Naive thymus-derived CD4-positive, alpha-beta T cell (primary cell): ENCODE data around the gene KIAA1671. TPM values are rescaled to one million over a fixed set of nuclear protein-coding genes. Genes with fewer than 3 reads are reported as not detected.

Experiments used
- ATAC-seq: fragments of 150-1000 bp; cut with Tn5 transposase; 2 replicates; pipeline ENCODE4 v1.10.0; 2021; ENCODE audit warnings: mild to moderate bottlenecking, moderate library complexity
- CTCF ChIA-PET: fragments of 350-600 bp; sonication (Branson Sonifier 250); formaldehyde crosslinking; loops from one replicate; lab custom pipeline; 2021; ENCODE audit warnings: antibody characterized with exemption; lab: Charles Lee
- POLR2A ChIA-PET: fragments of 350-600 bp; sonication (Branson Sonifier 250); formaldehyde crosslinking; loops from one replicate; lab custom pipeline; 2021; ENCODE audit warnings: antibody characterized with exemption, inconsistent platforms; lab: Charles Lee
- DNase-seq, 9 donors: peaks; one replicate each; pipeline versions ENCODE4 v3.0.0 to v3.0.0-alpha.2; 2020 to 2022; ENCODE audit warnings: mixed read lengths in 1 of 9
- H3K27ac ChIP-seq: one replicate; pipeline ENCODE4 v1.7.0; 2013; ENCODE audit warnings: mild to moderate bottlenecking, low read depth, low read length, moderate library complexity
- H3K27me3 ChIP-seq, 2 donors: one replicate each; pipeline ENCODE4 v1.7.0; 2013; ENCODE audit warnings: low read length in 2 of 2, mild to moderate bottlenecking in 2 of 2, moderate library complexity in 2 of 2; ENCODE audit not compliant: control insufficient read depth in 2 of 2, insufficient read depth in 2 of 2
- H3K36me3 ChIP-seq, 3 experiments: 1 replicate in 2 of 3; 2 replicates in 1 of 3; pipeline ENCODE4 v1.7.0; 2013; ENCODE audit warnings: low read length in 3 of 3, mild to moderate bottlenecking in 3 of 3, moderate library complexity in 1 of 3; ENCODE audit not compliant: insufficient read depth in 3 of 3, control insufficient read depth in 2 of 3
- H3K4me1 ChIP-seq, 2 donors: one replicate each; pipeline ENCODE4 v1.7.0; 2013; ENCODE audit warnings: low read length in 2 of 2, mild to moderate bottlenecking in 2 of 2, moderate library complexity in 1 of 2; ENCODE audit not compliant: control insufficient read depth in 2 of 2, insufficient read depth in 2 of 2
- H3K4me3 ChIP-seq: 2 replicates; pipeline ENCODE4 v1.7.0; 2013; ENCODE audit warnings: mild to moderate bottlenecking, low read length
- H3K9me3 ChIP-seq, 3 experiments: 1 replicate in 2 of 3; 2 replicates in 1 of 3; pipeline ENCODE4 v1.7.0; 2013; ENCODE audit warnings: low read length in 3 of 3; ENCODE audit not compliant: control insufficient read depth in 2 of 3
- H3K27ac Mint-ChIP-seq, 9 donors: one replicate each; pipeline ENCODE4 v1.8.0; 2020 to 2022; ENCODE audit warnings: mixed read lengths in 9 of 9, mild to moderate bottlenecking in 8 of 9, moderate library complexity in 5 of 9, inconsistent platforms in 2 of 9
- H3K27me3 Mint-ChIP-seq, 5 donors: one replicate each; pipeline ENCODE4 v1.8.0; 2021 to 2022; ENCODE audit warnings: mixed read lengths in 5 of 5, mild to moderate bottlenecking in 1 of 5
- H3K36me3 Mint-ChIP-seq, 5 donors: one replicate each; pipeline ENCODE4 v1.8.0; 2020 to 2022; ENCODE audit warnings: mixed read lengths in 5 of 5, mild to moderate bottlenecking in 3 of 5, inconsistent platforms in 1 of 5
- H3K4me1 Mint-ChIP-seq, 7 donors: one replicate each; pipeline ENCODE4 v1.8.0; 2020 to 2022; ENCODE audit warnings: mixed read lengths in 7 of 7, mild to moderate bottlenecking in 3 of 7, inconsistent platforms in 1 of 7
- H3K4me3 Mint-ChIP-seq, 10 donors: one replicate each; pipeline ENCODE4 v1.8.0; 2020 to 2022; ENCODE audit warnings: mild to moderate bottlenecking in 10 of 10, mixed read lengths in 10 of 10, moderate library complexity in 6 of 10, inconsistent platforms in 2 of 10
- H3K9me3 Mint-ChIP-seq, 11 donors: one replicate each; pipeline ENCODE4 v1.8.0; 2020 to 2022; ENCODE audit warnings: mixed read lengths in 11 of 11, mild to moderate bottlenecking in 4 of 11, inconsistent platforms in 1 of 11, moderate library complexity in 1 of 11
- intact Hi-C, 2 donors: fragments of 100-400 bp; cut with micrococcal nuclease; formaldehyde crosslinking; loops; one replicate each; pipeline ENCODE4 v1.15.1; 2023
- polyA plus RNA-seq, 2 donors: library from polyadenylated mRNA; unstranded; fragments of 300-500 nt; fragmentation: Illumina TruSeq; gene quantifications; one replicate each; pipeline ENCODE4 v1.2.3, GENCODE V29; 2021
- total RNA-seq, 6 experiments: library from RNA in 5 of 6; stranded (reverse) in 5 of 6; gene quantifications; 1 replicate in 5 of 6; 2 replicates in 1 of 6; pipeline ENCODE4 v1.2.3 and lab custom pipeline; 2021 to 2026

The KIAA1671 gene
- total and polyA plus RNA-seq, 7 experiments from 2014 or later, result 0.47 to 19.0 (median 4.2) TPM

- H3K27ac Mint-ChIP-seq, result no peak overlapping the region
- Histone ChIP-seq H3K4me3 (no peak overlapping the region), H3K27ac (no peak overlapping the region), H3K4me1 (no peaks in the 10 kb centered on the region), H3K27me3 (no peaks in the 10 kb centered on the region), H3K9me3 (no peaks in the 10 kb centered on the region), H3K36me3 (no peaks in the 10 kb centered on the region)
- peaks cover 0 to 6% (median 0%) of the 10 kb centered on the region in 7 donors for H3K4me1 Mint-ChIP-seq
- no peak overlapping the region for H3K4me3 Mint-ChIP-seq
- POLR2A ChIA-PET, result no interaction called here
- no peaks in the 10 kb centered on the region for H3K36me3 Mint-ChIP-seq
- DNase-seq, result no peak
- intact Hi-C loops, result no loop called here
- CTCF ChIA-PET, result no interaction called here
- peaks cover under 1 to 36% (median 4%) of the 10 kb centered on the region in 5 donors for H3K27me3 Mint-ChIP-seq
- H3K9me3 Mint-ChIP-seq, result peaks cover 0 to 4% (median 0%) of the 10 kb centered on the region in 11 donors
- ATAC-seq, result no peak
Measured at GRCh38 chr22:25014896-25015755, 62.6 kb downstream of the KIAA1671 start.

- Histone ChIP-seq H3K36me3 (no peaks in the 10 kb centered on the region), H3K27me3 (no peaks in the 10 kb centered on the region), H3K4me3 (no peak overlapping the region), H3K27ac (no peak overlapping the region), H3K4me1 (no peaks in the 10 kb centered on the region), H3K9me3 (no peaks in the 10 kb centered on the region)
- peaks cover 6 to 42% (median 9%) of the 10 kb centered on the region in 5 donors for H3K27me3 Mint-ChIP-seq
- ChIA-PET CTCF (no interaction called here), POLR2A (no interaction called here)
- H3K36me3 Mint-ChIP-seq, result no peaks in the 10 kb centered on the region
- ATAC-seq (no peak), DNase-seq (no peak)
- H3K27ac Mint-ChIP-seq, result no peak overlapping the region
- H3K4me3 Mint-ChIP-seq, result no peak overlapping the region
- peaks cover 0 to 4% (median 0%) of the 10 kb centered on the region in 11 donors for H3K9me3 Mint-ChIP-seq
- peaks cover 0 to 6% (median 0%) of the 10 kb centered on the region in 7 donors for H3K4me1 Mint-ChIP-seq
- intact Hi-C loops, result no loop called here
Measured at GRCh38 chr22:25016311-25016710, 63.8 kb downstream of the KIAA1671 start.

GRCh38 chr22:25018009-25018408, 65.5 kb downstream of the KIAA1671 start:
- intact Hi-C loops, result no loop called here
- no peak overlapping the region for H3K27ac Mint-ChIP-seq
- no peaks in the 10 kb centered on the region for H3K36me3 Mint-ChIP-seq
- Histone ChIP-seq H3K4me3 (no peak overlapping the region), H3K9me3 (no peaks in the 10 kb centered on the region), H3K36me3 (no peaks in the 10 kb centered on the region), H3K4me1 (no peaks in the 10 kb centered on the region), H3K27me3 (no peaks in the 10 kb centered on the region), H3K27ac (no peak overlapping the region)
- peaks cover 6 to 42% (median 9%) of the 10 kb centered on the region in 5 donors for H3K27me3 Mint-ChIP-seq
- no peak for ATAC-seq
- no peak for DNase-seq
- ChIA-PET CTCF (interaction anchor here (0.5 kb wide), 1 partner anchor 29 kb away, joined by 3 read pairs; no protein-coding TSS in a partner anchor), POLR2A (no interaction called here)
- H3K9me3 Mint-ChIP-seq, result peaks cover 0 to 4% (median 0%) of the 10 kb centered on the region in 11 donors
- peaks cover 0 to 3% (median 0%) of the 10 kb centered on the region in 7 donors for H3K4me1 Mint-ChIP-seq
- H3K4me3 Mint-ChIP-seq, result no peak overlapping the region

- Histone ChIP-seq H3K27me3 (no peaks in the 10 kb centered on the region), H3K36me3 (no peaks in the 10 kb centered on the region), H3K4me3 (no peak overlapping the region), H3K27ac (no peak overlapping the region), H3K4me1 (no peaks in the 10 kb centered on the region), H3K9me3 (no peaks in the 10 kb centered on the region)
- ATAC-seq (no peak), DNase-seq (no peak)
- Mint-ChIP-seq H3K9me3 (peaks cover 0 to 4% (median 0%) of the 10 kb centered on the region in 11 donors), H3K27ac (no peak overlapping the region), H3K4me1 (peaks cover 0 to 6% (median 0%) of the 10 kb centered on the region in 7 donors), H3K4me3 (no peak overlapping the region), H3K36me3 (no peaks in the 10 kb centered on the region), H3K27me3 (peaks cover 6 to 35% (median 9%) of the 10 kb centered on the region in 5 donors)
- intact Hi-C loops, result no loop called here
- POLR2A ChIA-PET, result no interaction called here
- CTCF ChIA-PET, result no interaction called here
Measured at GRCh38 chr22:25019427-25020184, 67.1 kb downstream of the KIAA1671 start.

GRCh38 chr22:25021409-25021808, 68.9 kb downstream of the KIAA1671 start:
- Histone ChIP-seq H3K4me3 (no peak overlapping the region), H3K36me3 (no peaks in the 10 kb centered on the region), H3K4me1 (no peaks in the 10 kb centered on the region), H3K27ac (no peak overlapping the region), H3K27me3 (no peaks in the 10 kb centered on the region), H3K9me3 (no peaks in the 10 kb centered on the region)
- Mint-ChIP-seq H3K27me3 (peaks cover 6 to 28% (median 11%) of the 10 kb centered on the region in 5 donors), H3K36me3 (peaks cover 0 to 2% (median 0%) of the 10 kb centered on the region in 5 donors), H3K4me1 (peaks cover 0 to 21% (median 0%) of the 10 kb centered on the region in 7 donors), H3K27ac (peak overlapping the region in 1 of 9 donors; percentile 14), H3K4me3 (no peak overlapping the region), H3K9me3 (peaks cover 0 to 4% (median 0%) of the 10 kb centered on the region in 11 donors)
- DNase-seq, result no peak
- ATAC-seq, result no peak
- POLR2A ChIA-PET, result no interaction called here
- CTCF ChIA-PET, result interaction anchor here (0.5 kb wide), 1 partner anchor 44 kb away, joined by 3 read pairs; no protein-coding TSS in a partner anchor
- intact Hi-C loops, result no loop called here

- ChIA-PET POLR2A (no interaction called here), CTCF (no interaction called here)
Measured at GRCh38 chr22:25021976-25022711, 69.6 kb downstream of the KIAA1671 start.

More at GRCh38 chr22:25021976-25022711, 69.6 kb downstream of the KIAA1671 start:
- peaks cover 0 to 2% (median 0%) of the 10 kb centered on the region in 5 donors for H3K36me3 Mint-ChIP-seq
- no peak overlapping the region for H3K27ac ChIP-seq
- no peak overlapping the region for H3K27ac Mint-ChIP-seq
- no peaks in the 10 kb centered on the region for H3K27me3 ChIP-seq
- H3K4me1 Mint-ChIP-seq, result peaks cover 0 to 29% (median 0%) of the 10 kb centered on the region in 7 donors
- H3K4me3 ChIP-seq, result no peak overlapping the region
- intact Hi-C loops, result no loop called here
- H3K9me3 ChIP-seq, result no peaks in the 10 kb centered on the region
- H3K4me3 Mint-ChIP-seq, result no peak overlapping the region
- peaks cover 0 to 4% (median 0%) of the 10 kb centered on the region in 11 donors for H3K9me3 Mint-ChIP-seq
- no peaks in the 10 kb centered on the region for H3K4me1 ChIP-seq
- DNase-seq, result no peak
- no peaks in the 10 kb centered on the region for H3K36me3 ChIP-seq
- no peak for ATAC-seq
- H3K27me3 Mint-ChIP-seq, result peaks cover 6 to 28% (median 11%) of the 10 kb centered on the region in 5 donors
